NB4 (cell line): ENCODE data around the gene GATD1.

Source experiments
- CTCF ChIP-seq: IDR thresholded peaks from one replicate; pipeline ENCODE4 v1.5.1; 2012; ENCODE audit warnings: low read depth, low read length
- MAX ChIP-seq: IDR thresholded peaks from 2 replicates; pipeline ENCODE4 v1.6.1; 2011; ENCODE audit warnings: low read depth, low read length
- MYC ChIP-seq: IDR thresholded peaks from 2 replicates; pipeline ENCODE4 v1.6.1; 2011; ENCODE audit warnings: low read depth, low read length
- POLR2A ChIP-seq: IDR thresholded peaks from 2 replicates; pipeline ENCODE4 v1.6.1; 2011; ENCODE audit warnings: mild to moderate bottlenecking; ENCODE audit not compliant: insufficient read length; ENCODE audit errors: extremely low read depth

DNA sequence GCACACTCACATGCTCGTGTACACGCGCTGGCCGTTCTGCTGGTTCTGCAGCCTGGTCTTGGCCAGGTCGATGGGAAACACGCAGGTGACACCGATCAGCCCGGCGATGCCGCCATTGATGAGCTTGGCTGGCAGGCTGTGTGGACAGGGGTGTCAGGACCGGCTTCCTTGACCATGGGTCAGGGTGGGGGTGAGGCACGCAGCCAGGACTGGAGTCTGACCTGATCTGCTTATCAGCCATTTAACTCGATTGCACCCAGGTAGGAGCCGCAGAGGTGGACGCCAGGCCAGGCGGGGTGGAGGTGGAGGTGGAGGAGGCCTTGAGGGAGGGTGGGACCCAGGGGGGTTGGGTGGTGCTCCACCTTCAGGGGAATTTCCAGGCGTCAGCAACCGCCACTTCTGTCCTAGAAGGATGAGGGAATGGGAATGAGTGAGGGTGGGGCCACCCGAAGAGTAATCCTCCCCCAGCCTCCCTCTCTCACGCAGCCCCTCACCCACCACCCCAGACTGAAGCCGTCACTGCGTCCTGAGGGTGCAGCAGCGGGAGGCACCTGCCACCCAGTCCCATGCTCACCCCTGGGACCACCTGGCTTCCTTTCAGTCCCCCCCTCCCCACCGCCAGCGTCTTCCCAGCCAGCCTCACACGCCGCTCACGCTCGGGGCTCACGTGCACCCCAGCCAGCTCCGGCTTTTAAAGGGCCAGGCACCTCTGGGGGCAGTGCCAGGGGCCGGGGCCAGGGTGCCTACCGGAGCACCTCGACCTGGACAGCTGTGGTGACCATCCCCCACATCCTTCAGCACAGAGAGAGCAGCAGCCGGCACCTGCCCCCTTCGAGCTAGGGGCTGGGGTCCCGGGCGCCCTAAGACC lies 17.7 kb upstream of the GATD1 start:
- TF ChIP-seq POLR2A = no peak
- TF ChIP-seq CTCF = no peak
- no peak for TF ChIP-seq MAX
- no peak for TF ChIP-seq MYC
